GM23248 (cell line): ENCODE data around the gene TSBP1.

Experiments used
- EZH2 ChIP-seq: fragments of 200-600 bp; sonication (generic); IDR thresholded peaks from 2 replicates; pipeline ENCODE4 v1.6.1; 2018; ENCODE audit warnings: antibody characterized with exemption, mild to moderate bottlenecking; ENCODE audit not compliant: insufficient read depth, poor library complexity, severe bottlenecking
- EZH2phosphoT487 ChIP-seq: fragments of 200-600 bp; sonication (generic); IDR thresholded peaks from 2 replicates; pipeline ENCODE4 v1.6.1; 2018; ENCODE audit warnings: antibody characterized with exemption, moderate library complexity, mild to moderate bottlenecking, low read depth; ENCODE audit not compliant: insufficient read depth

DNA sequence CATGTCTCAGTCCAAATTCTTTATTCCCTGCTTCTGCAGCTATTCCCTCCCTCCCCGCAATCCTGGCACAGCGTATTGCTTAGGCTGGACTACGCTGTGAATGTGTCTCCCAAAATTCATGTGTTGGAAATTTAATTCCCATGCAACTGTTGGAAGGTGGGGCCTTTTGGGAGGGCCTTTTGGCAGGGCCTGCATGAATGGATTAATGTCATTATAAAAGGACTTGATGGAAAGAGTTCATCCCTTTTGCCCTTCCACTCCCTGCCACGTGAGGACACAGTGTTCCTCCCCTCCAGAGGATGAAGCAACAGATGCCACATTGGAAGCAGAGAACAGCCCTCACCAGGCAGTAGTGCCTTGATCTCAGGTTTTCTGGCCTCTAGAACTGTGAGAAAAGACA lies 127.4 kb downstream of the TSBP1 start:
- TF ChIP-seq EZH2 (no peak), EZH2phosphoT487 (no peak)
